ENCODE results near the gene MCC. TPM values are rescaled to one million over a fixed set of nuclear protein-coding genes. Genes with fewer than 3 reads are reported as not detected.

Gene MCC
- total and polyA plus RNA-seq, 2 of the 4 experiments (the other 2 are of a cell fraction) = 5.0 to 20.6 TPM

- dilution Hi-C loops (cut with HindIII; ENCODE audit: low sequenced_read_pairs, unreplicated experiment) = no loop called here
These were observed 207.1 kb downstream of the MCC start for GRCh38 chr5:113281194-113281593.

More at GRCh38 chr5:113281194-113281593, 207.1 kb downstream of the MCC start:
- H2AK5ac ChIP-seq (ENCODE audit: low read depth, low read length) = no peak overlapping the region
- peaks cover 30 to 35% of the 10 kb centered on the region in 2 experiments for H3K79me1 ChIP-seq (ENCODE audit: low read depth in 1 of 2, low read length in 2 of 2)
- intact Hi-C loops (cut with micrococcal nuclease) (no loop called here), in situ Hi-C loops (cut with MboI; ENCODE audit: low sequenced_read_pairs) (no loop called here)
- H3K36me3 ChIP-seq (ENCODE audit: control insufficient read depth, insufficient read depth, low read length) = no peaks in the 10 kb centered on the region; the same call in 1 of the 2 replicates
- H3K56ac ChIP-seq (ENCODE audit: extremely low read depth, insufficient read depth, low read length) = no peak overlapping the region
- H3K4me2 ChIP-seq (ENCODE audit: low read depth, low read length) = no peak overlapping the region
- no peak overlapping the region for H2AK9ac ChIP-seq (replicated peaks; ENCODE audit: low read depth, low read length, poor library complexity)
- no peak overlapping the region for H2AFZ ChIP-seq (replicated peaks; ENCODE audit: low read length, poor library complexity)
- H4K20me1 ChIP-seq (ENCODE audit: insufficient read depth, low read length) = peaks cover 54% of the 10 kb centered on the region
- POLR2A ChIA-PET (ENCODE audit: unreplicated experiment) = no interaction called here
- H3K9me3 ChIP-seq (ENCODE audit: control insufficient read depth, insufficient read depth, low read length) = no peaks in the 10 kb centered on the region
- no peak overlapping the region for H2BK120ac ChIP-seq (ENCODE audit: low read depth, low read length)
- H3K9ac ChIP-seq (ENCODE audit: low read depth, low read length) = no peak overlapping the region
- DNase-seq (peak; percentile 31), ATAC-seq (ENCODE audit: low read depth) (no peak)
- no peak overlapping the region for H4K5ac ChIP-seq (ENCODE audit: low read depth, low read length)
- no peak overlapping the region for H2BK5ac ChIP-seq (ENCODE audit: low read depth, low read length, poor library complexity, severe bottlenecking)
- TF ChIP-seq BHLHE40 (IDR thresholded peaks at IDR 0.05; ENCODE audit: low read depth, low read length) = peak; percentile 66
- TF ChIP-seq POLR2A (IDR thresholded peaks at IDR 0.05; ENCODE audit: low read depth, low read length) = no peak
- TF ChIP-seq CEBPB (IDR thresholded peaks at IDR 0.05; ENCODE audit: low read depth, low read length) = no peak
- no peak overlapping the region for H2BK20ac ChIP-seq (ENCODE audit: low read depth, low read length)
- H3K4me3 ChIP-seq (ENCODE audit: insufficient read depth, low read depth, low read length) = no peak overlapping the region
- H2BK15ac ChIP-seq (ENCODE audit: low read depth, low read length) = no peak overlapping the region
- 80% methylated on average over 2 of the region's 2 CpGs; no CpG with 5 or more reads in 1 of the 2 experiments for WGBS, 2 experiments (ENCODE audit: extremely low coverage in 2 of 2, insufficient read length in 1 of 2)
- H3K9me1 ChIP-seq (ENCODE audit: insufficient read depth, low read length) = peaks cover 2% of the 10 kb centered on the region
- peaks cover 2% of the 10 kb centered on the region for H3K4me1 ChIP-seq (ENCODE audit: control insufficient read depth, insufficient read depth, low read length)
- no peak overlapping the region for H3K14ac ChIP-seq (replicated peaks; ENCODE audit: low read depth, low read length)
- CTCF ChIA-PET = no interaction called here
- no peak overlapping the region for H3K18ac ChIP-seq (ENCODE audit: low read depth, low read length)
- no TSS peak for BruUV-seq (replicated peaks)
- H3K27me3 ChIP-seq (ENCODE audit: control insufficient read depth, insufficient read depth, low read length) = no peaks in the 10 kb centered on the region
- H3K27ac ChIP-seq (ENCODE audit: insufficient read depth, low read length) = no peak overlapping the region
- no peak overlapping the region for H4K8ac ChIP-seq (ENCODE audit: low read depth in 2 of 2, low read length in 2 of 2)
- H3K23ac ChIP-seq (ENCODE audit: low read depth, low read length) = no peak overlapping the region
- H4K91ac ChIP-seq (ENCODE audit: insufficient read depth, low read depth, low read length) = no peak overlapping the region
- no peak overlapping the region for H3K4ac ChIP-seq (ENCODE audit: low read depth, low read length)
